LHCN-M2 (cell line): ENCODE data around the gene CFAP99. TPM values are rescaled to one million over a fixed set of nuclear protein-coding genes. Genes with fewer than 3 reads are reported as not detected.

Experiments
- DNase-seq: peaks from one replicate; pipeline ENCODE4 v3.0.0-alpha.2; 2012; ENCODE audit warnings: low read depth
- total RNA-seq: library from RNA; depleted of rRNA; stranded (reverse); fragments of >200 nt; gene quantifications from 2 replicates; pipeline ENCODE4 v1.2.3, GENCODE V29; 2014

Gene CFAP99
- total RNA-seq, 1 experiment from 2014 or later, result not detected

- DNase-seq, result no peak
Observed at GRCh38 chr4:2428496-2429213, 9.9 kb downstream of the CFAP99 start.

DNA sequence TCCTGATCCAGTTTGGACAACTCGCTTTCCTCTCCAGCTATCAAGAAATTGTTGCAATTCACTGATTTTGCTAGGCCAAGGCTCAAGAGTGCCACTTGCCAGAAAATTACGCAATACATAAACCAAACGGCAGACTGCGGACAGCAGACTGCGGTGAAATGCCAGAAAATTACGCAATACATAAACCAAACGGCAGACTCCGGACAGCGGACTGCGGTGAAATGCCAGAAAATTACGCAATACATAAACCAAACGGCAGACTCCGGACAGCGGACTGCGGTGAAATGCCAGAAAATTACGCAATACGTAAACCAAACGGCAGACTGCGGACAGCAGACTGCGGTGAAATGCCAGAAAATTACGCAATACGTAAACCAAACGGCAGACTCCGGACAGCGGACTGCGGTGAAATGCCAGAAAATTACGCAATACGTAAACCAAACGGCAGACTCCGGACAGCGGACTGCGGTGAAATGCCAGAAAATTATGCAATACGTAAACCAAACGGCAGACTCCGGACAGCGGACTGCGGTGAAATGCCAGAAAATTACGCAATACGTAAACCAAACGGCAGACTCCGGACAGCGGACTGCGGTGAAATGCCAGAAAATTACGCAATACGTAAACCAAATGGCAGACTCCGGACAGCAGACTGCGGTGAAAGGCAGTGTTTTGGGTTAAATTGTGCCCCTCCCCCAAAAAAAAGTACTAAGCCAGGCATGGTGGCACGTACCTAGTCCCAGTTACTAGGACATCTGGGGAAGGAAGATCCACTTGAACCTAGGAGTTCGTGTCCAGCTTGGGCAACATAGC is 11.4 kb downstream of the CFAP99 start:
- peak; percentile 34 for DNase-seq

DNA sequence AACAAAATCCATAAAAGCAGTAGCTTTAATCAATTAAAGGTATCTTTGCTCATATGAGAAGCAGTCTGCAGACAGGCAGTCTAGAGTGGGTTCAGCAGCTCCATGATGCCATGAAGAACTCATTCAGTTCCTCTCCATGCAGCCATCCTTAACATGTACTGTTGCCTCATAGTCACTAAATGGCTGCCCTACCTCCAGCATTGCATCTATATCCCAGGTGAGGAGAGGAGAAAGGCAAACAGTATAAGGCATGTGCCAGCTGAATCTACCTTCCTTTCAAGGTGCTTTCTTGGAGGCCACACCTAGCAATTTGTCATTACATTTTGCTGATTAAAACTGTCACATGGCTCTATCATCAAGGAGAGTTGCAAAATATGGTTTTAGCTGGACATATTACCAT is 13.2 kb downstream of the CFAP99 start:
- no peak for DNase-seq

- peak; percentile 29 for DNase-seq
Observed at GRCh38 chr4:2432991-2433530, 14.3 kb downstream of the CFAP99 start.

DNA sequence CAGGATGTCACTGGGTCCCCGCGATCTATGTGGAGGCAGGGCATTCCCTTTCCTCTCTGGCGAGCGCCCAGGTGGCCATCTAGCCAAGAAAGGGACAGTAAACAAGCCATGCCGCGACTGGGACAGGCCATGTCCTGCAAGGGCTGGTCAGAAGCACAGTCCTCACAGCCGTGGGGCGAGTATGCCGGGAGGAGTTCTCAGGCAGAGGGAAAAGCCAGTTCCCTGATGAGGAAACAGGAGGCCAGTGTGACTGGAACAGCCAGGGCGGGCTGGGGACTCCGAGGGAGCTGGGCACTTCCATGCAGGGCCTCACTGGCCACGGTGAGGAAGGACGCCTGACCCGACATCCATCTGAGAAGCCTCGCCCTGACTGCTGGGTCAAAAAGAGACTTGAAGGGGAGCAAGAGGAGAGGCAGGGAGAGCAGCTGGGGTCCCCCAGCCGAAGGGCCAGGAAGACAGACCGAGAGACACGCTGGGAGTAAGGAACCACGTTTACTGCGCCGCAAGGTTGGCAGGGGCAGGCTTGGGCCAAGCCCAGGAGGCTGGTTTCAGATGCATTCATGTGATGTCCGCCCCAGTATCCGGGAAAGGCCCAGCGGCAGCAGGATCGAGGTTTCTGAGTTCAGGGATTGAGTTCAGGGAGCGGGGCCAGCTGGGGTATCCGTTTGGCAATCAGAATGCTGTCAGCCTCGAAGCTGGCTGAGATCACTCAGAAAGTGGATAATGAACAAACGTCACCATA is 15.0 kb downstream of the CFAP99 start:
- DNase-seq, result no peak

- DNase-seq, result no peak
Observed at GRCh38 chr4:2434420-2434819, 15.7 kb downstream of the CFAP99 start.

- peak; percentile 30 for DNase-seq
Observed at GRCh38 chr4:2436301-2436700, 17.5 kb downstream of the CFAP99 start.

DNA sequence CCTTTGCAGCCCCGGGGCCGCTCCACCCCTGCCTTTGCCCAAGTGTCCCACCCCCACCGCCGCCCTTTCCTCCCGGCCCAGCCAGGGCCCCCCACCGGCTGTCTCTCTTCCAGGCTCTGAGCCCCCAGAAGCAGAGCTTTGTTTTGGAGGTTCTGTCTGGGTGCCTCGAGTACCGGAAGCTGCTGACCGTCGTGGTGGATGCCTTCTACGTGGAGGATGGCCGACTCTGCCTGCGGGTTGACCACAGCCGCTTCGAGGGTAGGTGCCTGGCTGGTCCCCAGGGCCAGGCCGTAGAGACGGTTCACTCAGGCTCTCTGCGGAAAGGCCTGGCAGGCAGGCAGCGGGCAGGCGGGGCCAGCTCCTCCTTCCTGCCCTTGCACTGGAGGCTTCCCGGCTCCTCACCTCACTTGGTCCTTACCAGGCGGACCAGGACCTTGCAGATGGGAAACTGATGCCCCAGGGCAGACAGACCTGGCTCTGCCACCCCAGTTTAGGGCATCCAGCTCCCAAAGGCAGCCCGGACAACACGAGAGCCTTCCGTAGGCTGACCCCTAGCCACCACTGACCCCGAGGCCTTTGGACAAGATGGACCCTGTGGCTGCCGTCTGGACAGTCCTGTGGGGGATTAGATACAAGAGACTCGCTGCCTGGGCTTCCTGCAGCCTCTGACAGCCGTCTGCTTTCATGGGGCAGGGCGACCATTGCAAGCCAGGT is 18.2 kb downstream of the CFAP99 start:
- no peak for DNase-seq

- no peak for DNase-seq
Observed at GRCh38 chr4:2437475-2438215, 18.9 kb downstream of the CFAP99 start.

GRCh38 chr4:2438822-2439718 is 20.3 kb downstream of the CFAP99 start:
- no peak for DNase-seq

GRCh38 chr4:2441393-2442174 is 22.8 kb downstream of the CFAP99 start:
- DNase-seq, result peak; percentile 47

DNA sequence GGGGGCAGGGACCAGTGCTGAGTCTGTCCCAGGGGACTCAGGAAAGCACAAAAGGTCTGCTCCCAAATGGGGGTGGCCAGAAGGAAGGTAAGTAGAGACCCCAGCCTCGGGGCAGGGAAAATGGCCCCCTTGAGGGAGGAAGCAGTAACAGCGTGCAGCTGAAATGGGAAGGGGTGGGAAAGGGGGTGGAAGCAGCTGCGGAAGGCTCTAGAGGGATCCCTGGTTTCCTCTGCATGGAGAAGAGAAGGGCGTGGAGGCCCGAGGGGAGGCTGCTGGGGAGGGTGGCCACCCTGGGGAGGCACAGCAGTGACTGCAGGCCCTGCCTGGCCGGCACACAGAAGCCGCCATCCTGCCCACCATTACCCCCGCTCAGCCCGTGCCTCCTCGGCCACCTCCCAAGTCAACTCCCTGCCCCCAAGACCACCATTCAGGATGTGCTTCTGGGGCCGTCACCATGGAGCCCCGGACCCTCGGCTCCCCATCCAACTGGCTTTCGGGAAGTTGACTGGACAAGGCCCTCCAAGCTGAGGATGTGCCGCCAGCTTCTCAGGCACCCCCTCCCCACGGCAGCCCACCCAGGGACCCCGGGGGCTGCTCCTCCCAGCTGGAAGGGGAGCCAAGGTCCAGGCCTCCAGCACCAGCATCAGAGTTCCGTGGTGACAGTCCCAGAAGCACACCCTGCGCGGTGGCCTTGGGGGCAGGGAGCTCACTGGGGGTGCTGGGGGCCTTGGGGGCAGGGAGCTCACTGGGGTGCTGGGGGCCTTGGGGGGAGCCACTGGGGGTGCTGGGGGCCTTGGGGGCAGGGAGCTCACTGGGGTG is 23.6 kb downstream of the CFAP99 start:
- no peak for DNase-seq

DNA sequence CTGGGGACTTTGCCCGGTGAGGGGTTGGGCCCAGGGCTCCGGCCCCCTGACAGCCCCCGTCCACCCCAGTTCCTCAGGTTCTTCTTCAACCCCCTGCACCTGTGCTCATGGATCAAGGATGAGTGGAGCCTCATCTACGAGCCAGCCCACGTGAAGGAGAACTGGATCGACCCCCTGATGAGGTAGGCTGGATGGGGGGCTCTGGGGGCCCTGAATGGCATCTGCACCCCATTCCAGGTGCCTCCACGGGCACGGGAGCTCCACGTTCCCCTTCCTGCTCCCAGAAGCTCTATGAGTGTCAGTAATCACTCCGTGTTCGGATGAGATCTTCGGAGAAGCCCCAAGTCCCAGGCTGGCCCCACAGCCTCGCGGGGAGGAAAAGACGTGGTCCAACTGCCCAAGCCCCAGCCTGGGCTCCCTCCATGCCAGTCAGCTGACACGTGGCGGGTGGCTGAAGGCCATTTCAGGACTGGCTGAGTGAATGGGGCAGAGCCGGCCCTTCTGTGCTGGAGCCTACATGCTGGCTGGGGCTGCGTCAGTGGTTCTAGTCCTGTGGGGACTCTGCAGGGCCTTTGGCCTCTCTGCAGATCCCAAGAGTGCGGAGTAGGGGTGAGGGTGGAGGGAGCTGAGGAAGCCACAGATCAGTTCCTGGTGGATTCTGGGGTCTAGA is 24.4 kb downstream of the CFAP99 start:
- no peak for DNase-seq

DNA sequence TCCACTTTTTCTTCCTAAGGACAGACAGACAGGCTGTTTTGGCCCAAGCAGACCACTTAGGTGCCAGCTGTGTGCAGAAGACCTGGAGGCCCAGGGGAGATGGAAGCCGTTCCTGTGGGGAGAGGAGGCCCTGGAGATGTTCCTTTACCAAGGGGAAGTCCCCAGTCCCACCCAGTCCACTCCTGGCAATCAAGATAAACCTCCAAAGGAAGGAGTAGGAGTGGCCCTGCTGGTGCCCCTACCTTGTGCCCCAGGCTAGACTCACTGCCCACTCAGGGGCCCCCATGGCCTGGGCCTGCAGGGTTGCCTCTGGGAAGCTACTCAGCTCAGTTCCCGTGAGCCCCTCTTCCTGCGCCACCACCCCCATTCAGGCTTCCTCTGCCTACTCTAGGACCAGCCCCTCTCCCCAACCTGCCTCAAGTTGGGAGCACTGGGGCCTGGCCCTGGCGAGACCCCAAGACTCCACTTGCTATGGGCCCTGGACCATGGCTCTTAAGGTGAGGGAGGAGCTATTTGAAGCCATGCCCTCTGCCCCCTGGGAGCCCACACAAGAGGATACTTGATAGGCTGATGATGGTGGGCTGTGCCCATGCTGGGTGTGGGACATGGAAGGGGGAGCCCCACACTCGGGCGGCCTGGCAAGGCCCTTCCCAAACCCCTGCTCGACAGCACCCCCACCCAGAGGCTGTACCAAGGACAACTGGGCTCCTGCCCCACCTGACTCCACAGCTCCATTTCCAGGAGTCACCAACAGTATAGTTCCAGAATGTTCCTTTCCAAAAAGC is 25.4 kb downstream of the CFAP99 start:
- DNase-seq, result no peak

DNA sequence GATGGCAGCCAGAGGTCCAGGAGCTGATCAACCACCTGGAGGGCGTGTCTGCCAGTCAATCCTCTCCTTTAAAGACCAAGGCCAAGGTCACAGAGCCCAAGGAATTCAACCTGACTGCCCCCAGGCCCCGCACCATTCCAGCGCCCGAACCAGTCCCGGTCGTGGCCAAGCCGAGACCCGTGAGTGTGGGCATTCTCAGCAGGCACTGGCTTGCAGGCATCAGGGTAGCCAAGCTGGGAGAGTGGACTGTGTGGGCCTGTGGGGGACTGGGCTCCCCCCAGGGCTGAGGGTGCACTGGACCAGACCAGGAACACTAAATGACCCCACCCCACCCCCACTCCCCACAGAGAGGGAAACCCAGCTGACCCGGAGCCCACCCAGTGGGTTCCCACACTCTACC is 26.4 kb downstream of the CFAP99 start:
- no peak for DNase-seq

- no peak for DNase-seq
Observed at GRCh38 chr4:2445571-2445970, 26.8 kb downstream of the CFAP99 start.
